GM18520 (cell line): ENCODE results near the gene OR2F1.

Experiments
- ATAC-seq: cut with Tn5 transposase; IDR thresholded peaks from one replicate; pipeline ENCODE4 v1.9.1; 2021; ENCODE audit not compliant: unreplicated experiment

Gene OR2F1

DNA sequence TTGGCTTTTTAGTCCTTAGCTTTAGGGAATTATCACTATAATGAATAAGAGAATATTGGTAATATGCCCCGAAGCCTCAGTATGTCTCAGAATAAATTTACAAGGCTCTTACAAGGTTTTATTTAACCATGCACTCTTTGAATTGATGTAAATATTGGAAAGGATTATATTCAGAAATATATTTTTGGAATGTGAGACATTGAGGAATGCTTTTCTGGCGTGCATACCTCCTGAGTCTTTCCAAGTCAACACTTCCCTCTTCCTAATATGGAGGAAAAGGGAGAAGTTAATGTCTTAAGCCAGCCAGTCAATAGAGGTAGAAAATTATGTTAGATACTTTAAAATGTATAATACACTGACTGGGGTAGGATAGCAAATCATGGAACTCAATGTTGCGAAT is 1.2 kb upstream of the OR2F1 start:
- no peak for ATAC-seq

DNA sequence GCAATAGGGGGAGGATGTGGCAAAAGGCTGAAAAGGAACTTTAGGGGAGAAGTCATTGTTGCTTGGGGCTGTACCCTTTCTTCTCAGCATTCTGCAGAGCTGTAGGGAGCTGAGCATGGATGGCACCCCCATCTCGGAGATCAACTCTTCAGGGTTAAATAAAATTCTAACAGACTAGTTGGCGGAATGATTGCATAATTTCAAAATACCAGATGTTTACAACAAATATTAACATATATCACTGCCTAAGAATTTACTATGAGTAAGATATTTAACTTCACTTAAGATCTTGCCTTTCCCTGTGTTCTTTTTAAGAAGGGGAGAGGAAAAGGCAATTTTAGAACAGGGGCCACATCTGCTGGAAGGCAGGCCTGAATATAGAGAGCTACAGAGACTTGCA is 509 bp upstream of the OR2F1 start:
- no peak for ATAC-seq

DNA sequence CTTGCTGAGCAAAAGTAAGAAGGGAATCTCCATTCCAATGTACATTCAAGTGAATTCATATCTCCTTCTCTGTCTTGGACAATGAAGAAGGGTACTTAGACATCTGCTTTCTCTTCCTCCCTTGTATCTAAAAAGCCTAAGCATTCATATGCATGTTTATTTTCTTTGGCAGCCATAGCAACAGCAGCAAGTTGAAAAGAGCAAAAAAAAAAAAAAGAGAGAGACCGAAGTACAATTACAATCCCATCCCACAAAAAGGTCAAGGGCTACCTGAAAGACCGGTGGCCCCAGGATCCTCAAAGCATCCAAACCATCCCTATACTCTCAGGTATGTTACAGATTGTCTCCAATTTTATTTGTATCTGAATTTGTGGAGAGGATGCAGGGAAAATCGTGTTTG is 4.1 kb downstream of the OR2F1 start:
- ATAC-seq: no peak

DNA sequence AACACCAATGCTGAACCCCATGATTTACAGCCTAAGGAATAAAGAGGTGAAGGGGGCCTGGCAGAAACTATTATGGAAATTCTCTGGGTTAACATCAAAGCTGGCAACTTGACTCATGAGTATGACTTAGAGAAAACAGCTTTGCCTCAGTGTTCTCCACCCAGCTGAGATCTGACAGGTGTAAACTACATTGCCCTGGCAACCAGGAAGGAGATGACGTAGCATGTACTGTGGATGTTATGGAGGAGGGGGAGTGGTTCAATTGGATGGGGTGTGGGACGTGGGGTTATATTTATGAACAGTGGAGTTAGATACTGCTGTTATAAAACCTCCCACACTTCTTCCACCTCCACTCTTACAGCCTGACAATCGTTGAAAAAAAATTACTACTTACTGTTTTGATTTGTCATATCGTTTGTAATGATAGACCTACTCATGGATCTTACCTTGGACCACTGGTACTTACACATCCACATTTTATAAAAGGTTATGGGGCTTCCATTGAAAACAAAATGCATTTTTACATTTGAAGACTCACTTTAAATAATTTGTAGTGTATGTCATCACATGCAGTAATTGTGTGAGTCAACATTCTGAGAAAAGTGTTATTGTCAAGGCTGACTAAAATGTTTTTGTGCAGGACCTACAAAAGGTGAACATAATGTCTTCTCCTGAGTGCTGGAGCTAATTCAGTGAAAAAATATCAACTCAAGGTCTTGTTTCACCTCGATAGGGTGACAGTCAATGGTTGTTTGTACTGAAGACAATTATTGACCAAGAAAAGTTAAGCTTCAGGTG is 6.4 kb downstream of the OR2F1 start:
- ATAC-seq: no peak

DNA sequence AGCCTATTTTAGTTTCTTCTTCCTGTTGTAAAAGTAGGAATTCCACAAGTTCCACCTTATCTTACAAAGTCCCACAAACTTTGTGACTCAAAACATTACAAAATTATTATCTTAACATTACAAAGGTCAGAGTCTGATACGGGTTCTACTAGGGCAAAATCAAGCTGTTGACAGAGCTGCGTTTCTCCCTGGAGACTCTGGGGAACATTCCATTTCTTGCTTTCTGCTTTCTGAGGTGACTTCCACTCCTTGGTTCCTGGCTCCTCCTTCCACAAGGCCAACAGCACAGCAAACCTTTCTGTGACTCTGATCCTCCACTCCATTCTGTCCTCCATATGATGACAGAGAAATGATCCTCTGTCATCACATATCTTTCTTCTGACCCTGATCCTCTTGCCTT is 10.6 kb downstream of the OR2F1 start:
- ATAC-seq: no peak

DNA sequence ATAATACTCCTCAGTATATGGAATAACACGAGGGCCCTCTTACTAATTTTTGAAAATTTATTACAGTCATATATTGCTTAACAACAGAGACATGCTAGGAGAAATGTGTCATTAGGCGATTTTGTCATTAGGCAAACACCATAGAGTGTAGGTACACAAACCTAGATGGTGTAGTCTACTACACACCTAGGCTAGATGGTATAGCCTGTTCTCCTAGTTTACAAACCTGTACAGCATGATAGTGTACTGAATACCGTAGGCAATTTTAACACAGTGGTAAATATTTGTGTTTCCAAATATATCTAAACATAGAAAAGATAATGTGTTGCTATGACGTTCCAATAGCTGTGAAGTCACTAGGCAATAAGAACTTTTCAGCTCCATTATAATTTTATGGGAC is 12.8 kb downstream of the OR2F1 start:
- no peak for ATAC-seq

DNA sequence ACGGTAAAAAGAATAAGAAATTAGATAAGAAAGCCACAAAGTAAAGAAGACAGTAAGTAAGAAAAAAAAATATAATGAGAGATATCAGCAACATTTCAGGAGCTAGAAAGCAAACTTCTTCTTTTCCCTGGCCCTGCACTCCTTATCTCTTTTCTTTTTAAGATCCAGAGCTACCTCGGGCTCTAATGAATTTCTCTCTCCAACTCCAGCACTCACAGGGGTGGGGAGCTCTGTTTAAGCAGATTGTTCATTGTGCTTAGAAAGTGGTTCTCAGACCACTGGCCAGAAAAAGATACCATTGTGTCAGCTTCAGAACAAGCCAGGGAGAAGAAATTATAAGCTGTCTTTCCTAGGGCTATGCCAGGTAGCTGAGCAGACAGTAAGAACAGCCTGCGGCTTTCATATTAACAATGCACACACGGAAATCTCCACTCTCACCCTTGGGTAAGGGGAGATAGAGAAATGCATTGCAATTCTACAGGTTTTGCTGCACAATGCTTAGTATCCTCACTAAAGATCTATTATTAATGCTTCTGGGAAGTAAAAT is 19.3 kb downstream of the OR2F1 start:
- ATAC-seq: no peak

DNA sequence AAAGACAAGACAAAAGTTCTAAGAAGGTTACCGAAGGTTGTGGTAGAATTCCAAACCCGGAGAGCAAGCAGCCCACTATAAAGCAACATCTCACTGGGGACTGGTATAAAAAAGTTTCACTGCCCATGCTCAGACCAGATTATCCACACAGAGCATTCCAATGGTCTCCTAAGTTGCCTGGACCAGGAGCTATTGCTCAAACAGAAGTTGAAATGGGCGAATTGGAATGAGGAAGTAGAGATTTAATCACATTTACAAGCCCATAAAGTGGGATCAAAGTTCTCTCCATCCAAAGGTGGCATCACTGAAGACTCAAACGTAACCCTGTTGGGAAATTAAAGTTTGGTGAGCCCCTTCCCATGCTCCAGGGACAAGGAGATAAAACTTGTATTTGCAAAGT is 19.8 kb downstream of the OR2F1 start:
- ATAC-seq: no peak

DNA sequence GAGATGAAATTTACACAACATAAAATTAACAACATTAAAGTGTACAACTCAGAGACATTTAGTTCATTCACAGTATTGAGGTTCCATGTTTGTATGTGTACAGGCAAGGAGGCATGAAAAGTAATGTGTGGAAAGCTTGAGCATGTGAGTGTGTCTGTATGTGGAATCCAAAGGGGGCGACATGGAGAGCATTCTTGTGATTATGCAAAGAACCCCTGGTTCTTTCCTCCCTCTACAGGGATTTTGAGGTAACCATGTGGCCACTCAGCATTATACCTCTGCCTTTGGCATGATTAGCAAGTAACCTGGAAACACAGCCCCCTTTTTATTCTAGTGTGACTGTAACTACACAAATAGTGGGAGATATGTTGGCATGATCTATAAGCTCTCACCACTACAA is 21.0 kb downstream of the OR2F1 start:
- no peak for ATAC-seq

DNA sequence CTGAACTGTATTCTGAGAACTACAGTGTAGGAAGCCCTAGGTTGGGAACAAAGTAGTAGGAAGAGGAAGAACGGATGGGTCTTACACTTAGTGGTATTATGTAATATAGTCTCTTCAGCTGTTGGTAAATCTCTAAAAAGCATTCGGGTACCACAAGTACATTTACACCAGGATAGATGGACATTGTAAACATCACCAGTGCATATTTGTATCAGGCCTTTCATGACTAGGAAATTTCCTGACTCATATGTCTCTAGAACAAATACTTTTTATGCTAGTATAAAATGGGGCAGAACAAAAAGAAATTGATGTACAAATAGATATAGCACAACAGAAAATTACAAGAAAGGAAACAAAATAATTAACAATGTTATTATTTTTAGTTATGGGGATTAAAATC is 23.9 kb downstream of the OR2F1 start:
- ATAC-seq: no peak

DNA sequence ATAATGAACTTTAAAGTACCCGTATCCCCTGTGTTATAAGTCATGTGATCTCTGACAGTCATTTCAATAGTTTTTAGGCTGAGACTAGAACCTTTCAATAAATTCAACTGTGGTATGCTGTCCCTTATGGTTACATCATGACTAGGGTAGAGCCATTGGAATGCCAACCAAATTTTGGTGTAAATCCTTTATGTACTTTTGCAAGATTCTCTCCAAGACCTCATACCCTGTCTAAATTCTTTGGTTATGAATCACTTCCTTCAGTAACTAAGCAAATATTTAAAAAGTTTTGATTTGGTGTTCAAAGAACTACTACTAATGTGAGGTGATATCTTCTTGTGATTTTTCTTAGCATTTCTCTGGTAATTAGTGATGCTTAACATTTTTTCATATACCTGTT is 24.7 kb downstream of the OR2F1 start:
- no peak for ATAC-seq

DNA sequence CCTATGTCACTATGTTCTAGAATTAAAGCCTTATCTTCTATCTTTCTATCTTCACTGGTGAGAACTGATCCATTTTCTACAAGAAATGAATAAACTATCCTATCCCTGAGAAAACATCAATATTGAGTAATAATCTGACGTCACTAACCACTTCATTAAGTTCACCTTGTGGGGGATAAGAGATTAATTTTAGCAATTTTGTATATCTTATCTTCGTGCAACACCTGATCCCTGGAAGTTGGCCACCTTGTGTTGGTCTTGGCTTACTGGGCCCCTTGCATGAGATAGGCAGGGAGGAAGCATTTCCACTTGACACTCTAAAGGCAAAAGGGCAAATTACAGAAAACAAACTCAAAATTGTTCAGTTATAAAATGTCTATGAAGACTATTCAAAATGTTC is 25.4 kb downstream of the OR2F1 start:
- ATAC-seq: no peak

DNA sequence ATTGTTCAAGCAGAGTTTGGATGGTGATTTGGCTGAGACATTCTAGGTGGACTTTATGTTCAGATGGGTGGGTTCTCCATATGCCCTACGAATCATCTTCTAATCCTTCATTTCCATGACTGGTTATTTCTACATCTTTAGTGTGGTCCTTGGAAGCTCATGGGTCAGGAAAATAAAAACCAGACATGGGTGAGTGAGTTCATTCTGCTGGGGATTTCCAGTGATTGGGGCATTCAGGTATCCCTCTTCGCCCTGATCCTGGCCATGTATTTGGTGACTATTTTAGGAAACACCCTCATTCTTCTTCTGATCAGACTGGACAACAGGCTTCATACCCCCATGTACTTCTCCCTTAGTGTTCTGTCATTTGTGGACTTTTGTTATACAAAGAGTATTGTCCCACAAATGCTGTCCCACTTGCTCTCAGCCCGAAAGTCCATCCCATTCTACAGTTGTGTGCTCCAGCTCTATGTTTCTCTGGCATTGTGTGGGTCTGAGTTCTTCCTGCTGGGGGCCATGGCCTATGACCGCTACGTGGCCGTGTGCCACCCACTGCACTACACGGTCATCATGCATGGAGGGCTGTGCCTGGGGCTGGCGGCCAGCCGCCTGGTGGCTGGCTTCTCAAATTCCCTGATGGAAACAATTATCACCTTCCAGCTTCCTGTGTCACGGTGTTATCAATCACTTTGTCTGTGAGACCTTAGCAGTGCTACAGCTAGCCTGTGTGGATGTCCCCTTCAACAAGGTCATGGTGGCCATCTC is 26.3 kb downstream of the OR2F1 start:
- ATAC-seq: no peak

DNA sequence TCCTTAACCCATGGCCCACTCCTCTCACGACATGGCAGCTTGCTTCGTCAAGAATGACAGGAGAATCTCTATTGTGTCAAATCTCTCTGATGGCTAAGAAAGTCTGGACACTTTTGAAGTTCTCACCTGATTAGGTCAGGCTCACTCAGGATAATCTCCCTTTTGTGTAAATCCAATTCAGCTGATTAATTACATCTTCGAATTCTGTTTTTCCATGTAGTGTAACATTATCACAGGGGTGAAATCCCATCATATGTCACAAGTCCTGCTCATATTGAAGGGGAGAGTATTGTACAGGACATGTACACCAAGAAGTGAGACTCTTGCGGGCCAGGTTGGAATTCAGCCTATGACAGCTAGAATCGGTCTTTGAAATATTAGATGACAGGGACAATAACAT is 29.3 kb downstream of the OR2F1 start:
- no peak for ATAC-seq

DNA sequence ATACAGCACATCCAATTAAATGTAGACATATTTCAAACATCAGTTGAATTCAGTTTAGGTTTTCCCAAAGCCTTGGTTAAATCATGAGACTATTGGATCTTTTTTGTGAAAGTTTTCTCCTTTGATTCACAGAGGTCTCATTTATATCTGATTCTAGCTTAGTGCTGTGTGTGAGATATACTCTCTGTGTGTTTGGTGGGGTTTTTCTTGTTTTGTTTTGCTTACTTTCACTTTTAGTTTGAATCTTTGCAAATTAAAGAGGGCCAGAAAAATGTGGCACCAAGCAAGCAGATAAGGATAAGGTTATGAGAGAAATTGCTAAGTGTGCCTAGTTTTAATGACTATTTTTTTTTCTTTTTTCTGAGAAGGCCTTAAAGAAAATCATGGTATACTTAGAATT is 32.9 kb downstream of the OR2F1 start:
- ATAC-seq: no peak

DNA sequence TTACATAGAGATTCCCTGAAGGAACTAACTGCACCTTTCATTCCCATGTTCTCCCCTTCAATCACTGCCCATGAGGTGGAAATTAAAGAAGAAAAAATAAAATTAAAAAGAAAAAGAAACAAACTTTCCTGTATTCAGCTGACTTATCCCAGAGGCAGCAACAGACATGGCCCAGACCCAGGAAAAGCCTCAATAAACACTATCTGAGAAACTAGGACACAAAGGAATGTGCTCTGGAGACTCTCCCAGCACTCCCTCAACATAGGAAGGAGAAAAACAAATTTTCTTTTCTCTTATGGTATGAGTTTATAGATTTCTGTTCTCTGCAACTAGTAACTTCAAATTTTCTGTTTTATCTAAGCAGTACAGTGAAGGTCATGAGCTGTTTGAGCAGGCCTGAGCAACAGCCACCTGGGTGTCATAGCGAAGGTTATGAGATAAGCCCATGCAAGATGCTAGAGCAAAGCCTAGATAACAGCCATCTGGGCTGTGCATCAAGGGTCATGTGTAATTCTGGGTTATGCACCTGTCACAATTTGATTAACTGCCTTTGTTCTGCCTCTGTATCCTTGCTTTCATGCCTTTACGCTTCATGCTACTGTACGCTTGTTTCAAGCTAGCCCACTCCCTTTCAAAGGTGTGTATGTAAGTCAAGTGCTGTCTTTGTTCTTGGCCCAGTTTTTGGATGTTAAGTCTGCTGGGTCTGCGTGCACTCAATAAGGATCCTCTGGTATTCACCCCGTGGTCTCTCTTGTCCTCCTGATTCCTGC is 34.5 kb downstream of the OR2F1 start:
- ATAC-seq: no peak

DNA sequence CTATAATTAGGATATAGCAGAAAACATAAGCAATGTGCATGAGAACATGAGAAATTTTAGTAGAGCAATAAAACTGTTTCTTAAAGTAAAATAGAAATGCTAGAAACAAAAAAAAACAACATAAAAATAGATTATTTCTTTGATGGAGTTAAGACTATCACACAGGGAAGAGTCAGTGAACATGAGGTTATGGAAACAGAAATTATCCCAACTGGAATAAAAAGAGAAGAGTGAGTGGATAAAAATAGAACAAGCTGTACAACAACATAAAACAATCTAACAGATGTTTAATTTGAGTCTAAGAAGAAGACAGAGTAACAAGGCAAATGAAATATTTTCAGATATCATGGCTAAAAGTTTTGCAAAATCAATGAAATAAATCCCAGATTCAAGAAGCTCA is 38.0 kb downstream of the OR2F1 start:
- ATAC-seq: no peak

DNA sequence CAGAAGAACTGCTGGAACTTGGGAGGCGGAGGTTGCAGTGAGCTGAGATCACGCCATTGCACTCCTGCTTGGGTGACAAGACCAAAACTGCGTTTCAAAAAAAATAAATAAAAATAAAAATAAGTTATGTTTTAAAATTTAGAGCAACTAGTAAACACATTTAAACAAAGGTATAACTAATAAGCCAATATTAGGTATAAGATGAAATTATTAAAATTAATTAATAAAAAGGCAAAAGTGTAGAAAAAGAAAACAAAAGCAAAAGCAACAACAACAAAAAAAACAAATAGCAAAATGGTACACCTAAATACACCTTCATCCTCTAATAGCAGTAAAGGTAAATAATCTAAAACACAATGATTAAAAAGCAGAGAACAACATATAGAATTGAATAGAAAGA is 39.3 kb downstream of the OR2F1 start:
- ATAC-seq: no peak

DNA sequence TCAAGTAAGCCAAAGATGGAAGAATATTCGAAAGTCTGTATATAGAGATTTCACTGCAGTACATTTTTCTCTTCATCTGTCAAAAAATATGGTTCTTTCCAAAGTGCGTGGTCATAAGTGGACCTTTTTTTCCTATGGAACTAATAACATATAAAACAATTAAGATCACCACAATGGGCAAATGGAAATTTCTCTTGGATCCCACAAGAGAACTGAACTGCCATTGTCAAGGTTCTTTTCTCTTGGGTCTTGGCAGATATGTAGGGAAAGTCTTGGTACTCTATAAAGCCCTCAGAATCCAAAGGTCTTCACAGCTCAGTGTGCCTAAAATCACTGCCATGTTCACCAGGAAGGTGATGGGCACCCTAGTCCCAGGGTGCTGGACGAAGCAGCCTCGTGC is 45.4 kb downstream of the OR2F1 start, which contains the start of gene OR6B1:
OR6B1 (plus strand) TSS at position 301 of the 400 bp plus-strand sequence. CDS start 3,677 bp downstream, outside the sequence.
- ATAC-seq: no peak

DNA sequence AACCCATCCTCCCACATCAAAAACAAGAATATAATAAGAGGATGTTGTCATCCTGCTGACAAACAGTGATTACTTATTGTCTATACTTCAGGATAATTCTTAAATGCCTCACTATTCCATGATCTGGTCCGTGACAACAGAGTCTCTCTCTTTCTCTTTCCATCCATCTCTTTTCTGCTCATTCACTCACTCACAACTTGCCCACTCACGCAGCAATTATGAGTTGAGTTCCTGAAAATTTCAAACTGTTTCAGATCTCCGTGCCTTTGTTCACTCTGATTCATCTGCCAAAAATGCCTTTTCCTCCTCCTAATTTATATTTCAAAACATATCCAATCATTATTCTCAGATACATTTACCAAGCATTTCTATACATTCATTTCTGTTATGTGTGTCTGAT is 46.9 kb downstream of the OR2F1 start:
- no peak for ATAC-seq

DNA sequence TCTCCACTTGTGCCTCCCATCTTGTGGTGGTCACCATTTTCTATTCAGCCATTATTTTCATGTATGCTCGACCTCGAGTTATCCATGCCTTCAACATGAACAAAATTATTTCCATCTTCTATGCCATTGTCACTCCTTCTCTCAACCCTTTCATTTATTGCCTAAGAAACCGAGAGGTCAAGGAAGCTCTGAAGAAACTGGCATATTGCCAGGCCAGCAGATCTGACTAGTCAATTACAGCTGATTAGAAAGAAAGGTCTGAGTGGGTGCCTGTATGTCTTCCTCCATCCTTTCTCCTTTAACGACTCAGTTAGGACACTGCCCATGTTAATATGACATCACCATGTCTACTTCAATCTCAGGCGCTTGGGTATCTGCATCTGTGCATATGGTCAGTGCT is 50.1 kb downstream of the OR2F1 start:
- no peak for ATAC-seq
